K562 (cell line): Measurements from ENCODE around the gene POU2AF1. TPM values are rescaled to one million over a fixed set of nuclear protein-coding genes. Genes with fewer than 3 reads are reported as not detected.

Source experiments
- ATAC-seq: fragments of 200-7000 bp; cut with Tn5 transposase; 3 replicates; pipeline ENCODE4 v1.9.1; 2020; ENCODE audit warnings: moderate library complexity
- BruUV-seq: library from RNA; stranded (reverse); fragments of 400-500 nt; replicated peaks from 2 replicates; lab custom pipeline; 2021; lab: Mats Ljungman, UMichigan
- CTCF ChIA-PET: fragments of 300-600 bp; formaldehyde crosslinking; extraction: SDS; loops from one replicate; lab custom pipeline; 2021; ENCODE audit warnings: low intra/inter-chr PET ratio; lab: Yijun Ruan, JAX
- POLR2A ChIA-PET: fragments of 300-600, 350-650 bp; sonication (Branson Sonifier 250); formaldehyde crosslinking; extraction: SDS; loops from one replicate; lab custom pipeline; 2021; ENCODE audit warnings: antibody characterized with exemption, inconsistent platforms; lab: Yijun Ruan, JAX
- DNase-seq, 4 experiments: peaks; one replicate each; pipeline versions ENCODE4 v3.0.0 to v3.0.0-alpha.2; 2011 to 2018; ENCODE audit warnings: low spot score in 3 of 4, mixed read lengths in 3 of 4; ENCODE audit errors: extremely low read depth in 1 of 4
- FAIRE-seq: peaks from 2 replicates; lab custom pipeline; 2011; peaks lifted over from hg19 to GRCh38; lab: Jason Lieb, UNC
- H2AFZ ChIP-seq: 2 replicates; pipeline ENCODE4 v1.6.0; 2011; ENCODE audit warnings: low read depth, low read length, control low read depth, inconsistent platforms
- H3K27ac ChIP-seq: fragments of 200-600 bp; 3 replicates; pipeline ENCODE4 v1.8.0; 2011; ENCODE audit warnings: low read depth, mild to moderate bottlenecking, control low read depth, inconsistent platforms, low read length, moderate library complexity, mixed read lengths; ENCODE audit errors: extremely low read depth
- H3K27me3 ChIP-seq, 2 experiments: fragments of 300-600 bp in 1 of 2; 2 replicates in 1 of 2; 3 replicates in 1 of 2; pipeline versions ENCODE4 v1.6.0 to v1.8.0; 2011; ENCODE audit warnings: inconsistent platforms in 2 of 2, low read length in 2 of 2, mild to moderate bottlenecking in 1 of 2, mixed read lengths in 1 of 2, moderate library complexity in 1 of 2; ENCODE audit not compliant: control insufficient read depth in 2 of 2, insufficient read depth in 2 of 2
- H3K36me3 ChIP-seq: fragments of 300-600 bp; 3 replicates; pipeline ENCODE4 v1.8.0; 2011; ENCODE audit warnings: mild to moderate bottlenecking, low read length, inconsistent platforms; ENCODE audit not compliant: control insufficient read depth, insufficient read depth
- H3K4me1 ChIP-seq, 2 experiments: fragments of 200-600 bp in 1 of 2; replicated peaks in 1 of 2; 2 replicates in 1 of 2; 3 replicates in 1 of 2; pipeline versions ENCODE4 v1.5.1 to v1.8.0; 2011; ENCODE audit warnings: inconsistent platforms in 2 of 2, low read length in 2 of 2, mild to moderate bottlenecking in 1 of 2, mixed read lengths in 1 of 2, moderate library complexity in 1 of 2; ENCODE audit not compliant: control insufficient read depth in 2 of 2, insufficient read depth in 2 of 2
- H3K4me2 ChIP-seq: 2 replicates; pipeline ENCODE4 v1.6.1; 2011; ENCODE audit warnings: low read length, control low read depth, inconsistent platforms, mixed read lengths; ENCODE audit not compliant: insufficient read depth
- H3K4me3 ChIP-seq: fragments of 200-600 bp; sonication (generic), shearing (Covaris generic); 2 replicates; pipeline ENCODE4 v1.5.1; 2016; ENCODE audit warnings: control low read depth, inconsistent platforms
- H3K79me2 ChIP-seq: fragments of 200-600 bp; 3 replicates; pipeline ENCODE4 v1.8.0; 2011; ENCODE audit warnings: low read length, inconsistent platforms; ENCODE audit not compliant: control insufficient read depth, insufficient read depth
- H3K9ac ChIP-seq, 2 experiments: 2 replicates each; pipeline versions ENCODE4 v1.6.0 to v1.6.1; 2011; ENCODE audit warnings: low read depth in 2 of 2, low read length in 2 of 2, control low read depth in 1 of 2, inconsistent platforms in 1 of 2, mild to moderate bottlenecking in 1 of 2, mixed read lengths in 1 of 2; ENCODE audit not compliant: insufficient read depth in 1 of 2
- H3K9me1 ChIP-seq: one replicate; pipeline ENCODE4 v1.6.0; 2011; ENCODE audit warnings: inconsistent platforms, mild to moderate bottlenecking, low read length, moderate library complexity; ENCODE audit not compliant: control insufficient read depth, insufficient read depth
- H3K9me3 ChIP-seq: replicated peaks from 2 replicates; pipeline ENCODE4 v1.5.1; 2011; ENCODE audit warnings: low read depth, low read length, inconsistent platforms; ENCODE audit not compliant: control insufficient read depth, insufficient read depth
- H4K20me1 ChIP-seq: replicated peaks from 2 replicates; pipeline ENCODE4 v1.6.1; 2011; ENCODE audit warnings: low read length, inconsistent platforms, mixed read lengths; ENCODE audit not compliant: control insufficient read depth, insufficient read depth
- ATF7 ChIP-seq: fragments of 450-650 bp; IDR thresholded peaks from 2 replicates; pipeline ENCODE4 v1.7.1; 2014; ENCODE audit warnings: mild to moderate bottlenecking, moderate library complexity
- CBFA2T3 ChIP-seq: fragments of 450-650 bp; IDR thresholded peaks from 2 replicates; pipeline ENCODE4 v1.6.1; 2017
- CHCHD3 ChIP-seq: fragments of 250-450 bp; sonication (Bioruptor Pico); IDR thresholded peaks from 2 replicates; pipeline ENCODE4 v2.1.2; 2022; ENCODE audit warnings: mild to moderate bottlenecking
- HMG20B ChIP-seq: fragments of 250-450 bp; sonication (Bioruptor Pico); IDR thresholded peaks from 2 replicates; pipeline ENCODE4 v1.5.0; 2021; ENCODE audit warnings: mild to moderate bottlenecking
- IFI16 ChIP-seq: fragments of 250-450 bp; sonication (Bioruptor Pico); IDR thresholded peaks from 2 replicates; pipeline ENCODE4 v2.1.2; 2022; ENCODE audit warnings: mild to moderate bottlenecking, inconsistent platforms
- MAFK ChIP-seq: IDR thresholded peaks from 2 replicates; pipeline ENCODE4 v1.6.1; 2011; ENCODE audit warnings: low read length, improper control_type of control experiment
- TFAM ChIP-seq: fragments of 250-450 bp; sonication (Bioruptor Pico); conservative IDR thresholded peaks from 2 replicates; pipeline ENCODE4 v1.5.0; 2021; ENCODE audit warnings: mild to moderate bottlenecking, moderate library complexity
- ZNF239 ChIP-seq: fragments of 250-450 bp; sonication (Bioruptor Pico); IDR thresholded peaks from 2 replicates; pipeline ENCODE4 v1.4.0; 2020; ENCODE audit warnings: mild to moderate bottlenecking
- ZNF316 ChIP-seq: fragments of 450-650 bp; IDR thresholded peaks from 2 replicates; pipeline ENCODE4 v1.6.1; 2016
- ZNF589 ChIP-seq: fragments of 200-800 bp; sonication (Bioruptor generic); IDR thresholded peaks from 2 replicates; pipeline ENCODE4 v1.6.1; 2016; ENCODE audit warnings: low read depth, missing genetic modification characterization, missing compliant biosample characterization
- ZNF77 ChIP-seq: fragments of 250-450 bp; sonication (Bioruptor Pico); IDR thresholded peaks from 2 replicates; pipeline ENCODE4 v1.5.0; 2020
- WGBS: fragments of 100-300 bp; shearing (Covaris generic); methylation state at CpG from one replicate; pipeline ENCODE4 v1.1.6; 2016; ENCODE audit warnings: low coverage, mixed read lengths; ENCODE audit not compliant: insufficient coverage; ENCODE audit errors: missing lambda C conversion rate; 5-methylcytosine and 5-hydroxymethylcytosine counted together
- in situ Hi-C: fragments of 300-500 bp; cut with MboI; formaldehyde crosslinking; loops from 4 replicates; pipeline ENCODE4 v1.15.0; 2018; ENCODE audit warnings: inconsistent platforms, mixed read lengths
- intact Hi-C: fragments of 100-400 bp; cut with micrococcal nuclease; formaldehyde crosslinking; loops from 2 replicates; pipeline ENCODE4 v1.14.2; 2022
- polyA plus RNA-seq, 8 experiments: library from polyadenylated mRNA; depleted of rRNA in 4 of 8; stranded (reverse) in 5 of 8; unstranded in 3 of 8; fragments of >200 nt; fragmentation: Nextera tagmentation in 2 of 8; fragmentation: Illumina TruSeq in 1 of 8; extraction: Ambion mirVana in 2 of 8; extraction: Trizol in 1 of 8; gene quantifications; 2 replicates each; pipeline versions ENCODE4 v1.2.1 to v1.2.3, GENCODE V29; 2011 to 2014; ENCODE audit warnings: inconsistent platforms in 1 of 8, missing spikeins in 1 of 8
- total RNA-seq, 7 experiments: library from RNA; depleted of rRNA in 6 of 7; stranded (reverse); fragments of >200 nt in 6 of 7; fragmentation: Illumina TruSeq in 2 of 7; extraction: Trizol in 2 of 7; gene quantifications; 2 replicates each; pipeline versions ENCODE4 v1.2.1 to v1.2.3, GENCODE V29; 2011 to 2021; ENCODE audit warnings: low replicate concordance in 1 of 7
- TF ChIP-seq, protein P1 (sequence below): sonication (generic); formaldehyde crosslinking; IDR thresholded peaks from 2 replicates; pipeline ENCODE4 v1.8.0; 2022; ENCODE audit warnings: mild to moderate bottlenecking, missing genetic modification reagents
- TF ChIP-seq, protein P2 (sequence below): fragments of 250-450 bp; sonication (Bioruptor Pico); IDR thresholded peaks from 2 replicates; pipeline ENCODE4 v1.4.0; 2020; ENCODE audit warnings: mild to moderate bottlenecking

Gene POU2AF1
- total and polyA plus RNA-seq, 9 of the 15 experiments (the other 6 are each of a cell fraction or from before 2014, with no cell fraction given): 0.09 TPM; not detected in 8

DNA sequence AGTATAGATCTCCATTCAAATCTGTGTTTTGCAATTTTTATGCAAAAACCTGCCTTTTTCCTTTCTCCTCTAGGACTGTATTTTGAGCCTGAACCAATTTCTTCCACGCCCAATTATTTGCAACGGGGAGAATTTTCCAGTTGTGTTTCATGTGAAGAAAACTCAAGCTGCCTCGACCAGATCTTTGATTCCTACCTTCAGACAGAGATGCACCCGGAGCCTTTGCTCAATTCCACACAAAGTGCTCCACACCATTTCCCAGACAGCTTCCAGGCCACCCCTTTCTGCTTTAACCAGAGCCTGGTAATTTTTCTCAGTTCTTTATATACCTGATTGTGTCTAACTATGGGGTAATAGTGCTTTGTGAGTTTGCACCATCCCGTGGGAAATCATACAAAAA is 72.8 kb downstream of the POU2AF1 start:
- in situ Hi-C loops: no loop called here
- H3K27ac ChIP-seq: no peak overlapping the region
- no peak overlapping the region for H2AFZ ChIP-seq
- no peaks in the 10 kb centered on the region for H3K9me3 ChIP-seq
- 2% methylated on average over 5 of the region's 5 CpGs for WGBS
- TF ChIP-seq MAFK: no peak
- TF ChIP-seq CHCHD3 (CRISPR knock-in tag): no peak
- no peak for TF ChIP-seq ATF7
- no peak for TF ChIP-seq ZNF239 (CRISPR knock-in tag)
- H3K79me2 ChIP-seq: no peaks in the 10 kb centered on the region
- no TSS peak for BruUV-seq
- no peak for ATAC-seq
- FAIRE-seq: no peak
- CTCF ChIA-PET: no interaction called here
- no peak overlapping the region for H3K9ac ChIP-seq
- no peak overlapping the region for H3K4me2 ChIP-seq
- H3K27me3 ChIP-seq: peaks cover 0 to 8% of the 10 kb centered on the region in 2 experiments; a peak in 2 of 5 replicates
- DNase-seq: no peak
- H3K36me3 ChIP-seq: no peaks in the 10 kb centered on the region
- no peaks in the 10 kb centered on the region for H3K9me1 ChIP-seq
- POLR2A ChIA-PET: no interaction called here
- H3K4me1 ChIP-seq: no peaks in the 10 kb centered on the region
- no peak overlapping the region for H3K4me3 ChIP-seq
- H4K20me1 ChIP-seq: no peaks in the 10 kb centered on the region
- intact Hi-C loops: no loop called here

DNA sequence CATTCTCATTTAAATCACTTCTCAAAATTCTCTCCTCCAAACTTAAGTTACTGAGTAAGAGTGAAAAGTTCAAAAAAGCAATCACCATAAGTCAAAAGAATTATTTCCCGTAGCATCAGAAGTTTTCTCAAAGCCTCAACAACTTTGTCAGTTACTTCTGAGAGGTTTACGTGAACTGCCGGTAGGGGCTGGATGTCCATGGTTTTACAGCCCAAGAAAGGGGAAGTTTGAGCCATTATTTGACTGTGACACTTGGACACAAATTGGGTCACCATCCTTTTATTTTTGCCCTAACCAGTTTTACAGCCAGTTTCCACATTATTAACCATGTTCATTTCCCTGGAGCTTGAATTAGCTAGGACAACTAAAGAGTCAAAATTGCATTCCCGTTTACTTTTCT is 73.2 kb downstream of the POU2AF1 start:
- ChIA-PET CTCF (no interaction called here), POLR2A (no interaction called here)
- Histone ChIP-seq H3K9me1 (no peaks in the 10 kb centered on the region), H3K27ac (no peak overlapping the region), H3K79me2 (no peaks in the 10 kb centered on the region), H4K20me1 (no peaks in the 10 kb centered on the region; the same call in 1 of the 2 replicates), H3K9me3 (no peaks in the 10 kb centered on the region), H3K27me3 (peaks cover 0 to 8% of the 10 kb centered on the region in 2 experiments; a peak in 2 of 5 replicates), H3K4me3 (no peak overlapping the region), H3K36me3 (no peaks in the 10 kb centered on the region), H3K9ac (no peak overlapping the region), H3K4me2 (no peak overlapping the region), H3K4me1 (no peaks in the 10 kb centered on the region), H2AFZ (no peak overlapping the region)
- in situ Hi-C loops (no loop called here), intact Hi-C loops (no loop called here)
- no TSS peak for BruUV-seq
- FAIRE-seq (no peak), DNase-seq (peak in 1 of 4 experiments; percentile 4), ATAC-seq (peak; percentile 41; the same call in 1 of the 3 replicates)
- TF ChIP-seq, protein P1, sequence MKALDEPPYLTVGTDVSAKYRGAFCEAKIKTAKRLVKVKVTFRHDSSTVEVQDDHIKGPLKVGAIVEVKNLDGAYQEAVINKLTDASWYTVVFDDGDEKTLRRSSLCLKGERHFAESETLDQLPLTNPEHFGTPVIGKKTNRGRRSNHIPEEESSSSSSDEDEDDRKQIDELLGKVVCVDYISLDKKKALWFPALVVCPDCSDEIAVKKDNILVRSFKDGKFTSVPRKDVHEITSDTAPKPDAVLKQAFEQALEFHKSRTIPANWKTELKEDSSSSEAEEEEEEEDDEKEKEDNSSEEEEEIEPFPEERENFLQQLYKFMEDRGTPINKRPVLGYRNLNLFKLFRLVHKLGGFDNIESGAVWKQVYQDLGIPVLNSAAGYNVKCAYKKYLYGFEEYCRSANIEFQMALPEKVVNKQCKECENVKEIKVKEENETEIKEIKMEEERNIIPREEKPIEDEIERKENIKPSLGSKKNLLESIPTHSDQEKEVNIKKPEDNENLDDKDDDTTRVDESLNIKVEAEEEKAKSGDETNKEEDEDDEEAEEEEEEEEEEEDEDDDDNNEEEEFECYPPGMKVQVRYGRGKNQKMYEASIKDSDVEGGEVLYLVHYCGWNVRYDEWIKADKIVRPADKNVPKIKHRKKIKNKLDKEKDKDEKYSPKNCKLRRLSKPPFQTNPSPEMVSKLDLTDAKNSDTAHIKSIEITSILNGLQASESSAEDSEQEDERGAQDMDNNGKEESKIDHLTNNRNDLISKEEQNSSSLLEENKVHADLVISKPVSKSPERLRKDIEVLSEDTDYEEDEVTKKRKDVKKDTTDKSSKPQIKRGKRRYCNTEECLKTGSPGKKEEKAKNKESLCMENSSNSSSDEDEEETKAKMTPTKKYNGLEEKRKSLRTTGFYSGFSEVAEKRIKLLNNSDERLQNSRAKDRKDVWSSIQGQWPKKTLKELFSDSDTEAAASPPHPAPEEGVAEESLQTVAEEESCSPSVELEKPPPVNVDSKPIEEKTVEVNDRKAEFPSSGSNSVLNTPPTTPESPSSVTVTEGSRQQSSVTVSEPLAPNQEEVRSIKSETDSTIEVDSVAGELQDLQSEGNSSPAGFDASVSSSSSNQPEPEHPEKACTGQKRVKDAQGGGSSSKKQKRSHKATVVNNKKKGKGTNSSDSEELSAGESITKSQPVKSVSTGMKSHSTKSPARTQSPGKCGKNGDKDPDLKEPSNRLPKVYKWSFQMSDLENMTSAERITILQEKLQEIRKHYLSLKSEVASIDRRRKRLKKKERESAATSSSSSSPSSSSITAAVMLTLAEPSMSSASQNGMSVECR (CRISPR knock-in tag): no peak
- TF ChIP-seq CBFA2T3: no peak
- TF ChIP-seq ZNF77: no peak
- TF ChIP-seq ZNF316: no peak
- TF ChIP-seq, protein P2, sequence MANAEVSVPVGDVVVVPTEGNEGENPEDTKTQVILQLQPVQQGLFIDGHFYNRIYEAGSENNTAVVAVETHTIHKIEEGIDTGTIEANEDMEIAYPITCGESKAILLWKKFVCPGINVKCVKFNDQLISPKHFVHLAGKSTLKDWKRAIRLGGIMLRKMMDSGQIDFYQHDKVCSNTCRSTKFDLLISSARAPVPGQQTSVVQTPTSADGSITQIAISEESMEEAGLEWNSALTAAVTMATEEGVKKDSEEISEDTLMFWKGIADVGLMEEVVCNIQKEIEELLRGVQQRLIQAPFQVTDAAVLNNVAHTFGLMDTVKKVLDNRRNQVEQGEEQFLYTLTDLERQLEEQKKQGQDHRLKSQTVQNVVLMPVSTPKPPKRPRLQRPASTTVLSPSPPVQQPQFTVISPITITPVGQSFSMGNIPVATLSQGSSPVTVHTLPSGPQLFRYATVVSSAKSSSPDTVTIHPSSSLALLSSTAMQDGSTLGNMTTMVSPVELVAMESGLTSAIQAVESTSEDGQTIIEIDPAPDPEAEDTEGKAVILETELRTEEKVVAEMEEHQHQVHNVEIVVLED (CRISPR knock-in tag): no peak
- no peak for TF ChIP-seq HMG20B (CRISPR knock-in tag)
- TF ChIP-seq ZNF589 (CRISPR knock-in tag): no peak
- TF ChIP-seq TFAM (CRISPR knock-in tag): no peak
- TF ChIP-seq IFI16 (CRISPR knock-in tag): no peak
- WGBS: 3% methylated on average over 4 of the region's 4 CpGs
